ENCODE data around the gene FRMD4A.
"Not testable (repeated sequence)": the region's sequence is repeated elsewhere in the genome, so short reads cannot be mapped to it uniquely, and the experiment has no call there.

The FRMD4A gene

DNA sequence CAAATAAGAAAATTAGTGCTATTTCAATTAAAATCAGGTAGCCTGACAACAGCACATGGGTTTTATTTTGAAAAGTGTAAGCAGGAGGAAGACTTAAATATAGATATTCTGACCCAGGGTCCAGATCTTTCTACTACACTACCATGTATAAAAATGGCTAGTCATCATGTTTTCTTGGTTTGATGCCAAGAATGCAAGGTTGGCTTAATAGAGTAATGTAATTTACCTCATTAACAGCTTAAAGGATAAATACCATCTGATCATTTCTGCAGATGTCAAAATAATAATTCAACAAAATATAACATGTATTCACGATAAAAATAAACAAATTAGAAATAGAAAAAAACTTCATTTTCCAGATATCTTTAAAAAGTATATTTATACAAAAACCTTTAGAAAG, 39.4 kb downstream of the FRMD4A start:
- DNase-seq = no peak

DNA sequence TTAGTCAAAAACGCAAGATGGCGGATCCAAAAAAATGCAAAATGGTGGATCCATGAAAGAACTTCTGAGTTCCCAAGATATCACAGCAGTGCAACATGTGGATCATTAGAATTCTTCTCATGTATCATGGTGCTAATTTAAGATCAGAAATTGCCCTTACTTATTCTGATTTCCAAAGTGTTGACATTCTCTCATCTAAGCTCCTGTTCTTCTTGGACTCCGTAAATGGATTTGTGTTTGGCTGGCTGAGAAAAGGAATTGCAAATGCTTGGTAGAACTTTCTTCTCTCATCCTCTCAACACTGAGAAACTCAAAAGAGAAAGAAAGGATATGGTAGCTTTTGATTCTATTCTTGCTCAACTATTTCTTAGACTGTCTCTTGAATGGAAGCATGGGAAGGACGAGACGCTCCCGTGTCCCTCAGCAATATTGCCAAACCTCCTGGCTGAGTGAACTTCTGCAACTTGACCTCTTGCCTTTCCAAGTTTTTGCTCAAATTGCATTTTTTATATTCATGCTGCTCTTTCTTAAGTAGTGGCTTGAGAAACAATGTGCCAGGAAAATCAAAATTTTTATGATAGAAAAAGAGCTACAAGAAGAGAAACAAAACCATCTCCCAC, 44.7 kb downstream of the FRMD4A start:
- no peak for DNase-seq

DNA sequence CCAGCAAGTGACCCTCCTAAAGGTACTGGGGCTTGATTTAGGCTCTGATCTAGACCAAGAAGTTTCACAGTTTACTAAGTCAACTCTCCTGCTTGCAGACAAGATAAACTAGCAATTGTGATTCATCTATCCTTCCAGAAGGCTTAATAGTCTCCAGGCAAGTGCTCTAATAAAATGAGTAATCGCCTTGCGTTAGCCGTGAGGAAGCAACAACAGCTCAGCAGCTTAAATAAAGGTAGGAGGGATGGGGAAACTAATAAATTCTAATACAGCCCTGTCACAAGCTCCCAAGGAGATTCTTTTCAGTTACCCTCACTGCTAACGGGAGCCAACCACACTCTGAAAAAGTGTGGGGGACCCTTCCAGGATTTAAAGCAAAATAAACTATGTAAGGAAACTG, 48.4 kb downstream of the FRMD4A start:
- DNase-seq = no peak

DNA sequence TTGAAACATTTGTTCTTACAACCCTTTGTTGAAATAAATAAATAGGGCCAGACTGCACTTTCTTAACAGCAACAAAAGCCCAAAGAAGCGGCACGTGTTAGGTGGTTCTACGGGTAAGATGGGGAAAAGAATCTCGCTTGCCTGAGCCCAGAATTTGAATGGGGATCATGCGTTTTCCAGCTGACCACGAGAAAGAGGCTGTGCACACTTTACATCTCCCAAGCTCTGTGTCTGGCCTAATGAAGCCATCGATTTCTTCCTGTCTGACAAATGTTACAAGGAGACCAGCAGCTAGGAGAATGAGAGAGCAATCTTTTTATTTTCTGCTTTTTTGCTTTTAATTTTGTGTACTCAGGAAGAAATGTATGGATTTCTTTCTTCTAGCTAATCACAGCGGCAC, 52.2 kb downstream of the FRMD4A start:
- no peak for DNase-seq

DNA sequence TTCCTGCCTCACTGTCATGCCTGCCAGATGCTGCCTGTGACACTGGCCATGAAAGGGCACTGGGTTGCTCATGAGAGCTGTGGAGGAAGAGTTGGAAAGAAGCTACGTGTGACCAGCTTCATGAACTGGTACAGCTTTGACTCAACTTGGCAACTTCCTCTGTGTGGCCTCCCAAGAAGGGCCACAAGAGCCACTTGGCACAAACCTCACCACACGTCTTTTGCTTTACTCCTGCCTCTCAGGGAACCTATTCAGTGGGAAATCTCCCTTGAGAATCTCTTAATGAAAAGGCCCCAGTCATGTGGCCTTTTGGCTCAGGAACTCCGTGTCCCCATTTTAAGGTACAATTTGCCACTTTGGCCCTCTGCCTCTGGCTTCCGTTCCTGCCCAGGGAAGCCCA, 54.5 kb downstream of the FRMD4A start:
- DNase-seq = no peak

DNA sequence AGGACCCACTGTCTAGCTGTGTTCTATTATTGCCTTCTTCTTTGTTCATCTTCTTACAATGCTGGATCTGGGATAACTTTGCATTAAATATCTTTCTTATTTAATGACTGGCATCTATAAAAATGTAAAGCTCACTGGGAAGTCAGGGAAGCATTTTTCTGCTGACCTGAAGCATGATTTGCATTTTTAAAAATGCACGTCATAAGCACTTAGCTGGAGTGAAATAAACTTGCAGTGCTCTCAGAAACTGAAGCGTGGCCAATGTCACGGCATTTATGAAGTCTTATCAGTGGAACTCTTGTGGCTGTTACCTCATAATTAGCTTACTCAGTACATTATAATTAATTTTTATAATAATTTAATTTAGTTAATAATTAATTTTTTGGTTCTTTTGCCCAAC, 59.1 kb downstream of the FRMD4A start:
- no peak for DNase-seq

DNA sequence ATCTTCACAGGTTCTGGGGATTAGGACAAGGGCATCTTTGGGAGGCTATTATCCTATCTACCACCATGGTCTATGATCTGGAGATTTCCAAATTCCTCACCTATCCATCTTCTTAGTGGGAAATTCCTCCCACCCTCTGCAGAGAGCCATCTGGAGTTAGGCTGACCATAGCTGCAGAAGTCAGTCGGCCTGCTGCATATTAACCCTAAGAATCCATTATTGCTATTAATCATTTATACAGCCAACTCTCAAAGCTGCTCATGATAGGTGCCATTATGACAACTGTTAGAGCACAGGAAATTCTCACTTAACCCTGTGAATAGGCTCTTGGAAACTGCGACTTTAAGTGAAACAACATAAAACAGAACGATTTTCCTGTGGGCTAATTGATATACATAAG, 60.4 kb downstream of the FRMD4A start:
- no peak for DNase-seq

DNA sequence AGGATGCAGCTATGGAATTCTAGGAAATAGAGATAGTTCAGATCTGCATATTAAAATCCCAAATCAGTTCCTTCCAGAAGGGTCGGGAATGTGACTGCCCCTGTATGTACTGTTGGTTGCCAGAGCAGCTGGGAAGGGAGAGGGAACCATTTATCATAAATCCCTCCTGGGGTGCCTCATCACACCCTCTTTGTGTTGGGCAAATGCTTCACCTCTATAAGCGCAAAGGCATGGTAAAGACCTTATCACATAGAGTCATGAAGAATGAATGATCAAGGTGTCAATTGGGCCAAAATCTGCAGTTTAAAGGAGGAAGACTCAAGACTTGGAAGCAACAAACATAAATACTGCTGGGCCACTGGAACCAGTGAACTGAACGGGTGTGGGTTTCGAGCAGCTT, 65.0 kb downstream of the FRMD4A start:
- no peak for DNase-seq

DNA sequence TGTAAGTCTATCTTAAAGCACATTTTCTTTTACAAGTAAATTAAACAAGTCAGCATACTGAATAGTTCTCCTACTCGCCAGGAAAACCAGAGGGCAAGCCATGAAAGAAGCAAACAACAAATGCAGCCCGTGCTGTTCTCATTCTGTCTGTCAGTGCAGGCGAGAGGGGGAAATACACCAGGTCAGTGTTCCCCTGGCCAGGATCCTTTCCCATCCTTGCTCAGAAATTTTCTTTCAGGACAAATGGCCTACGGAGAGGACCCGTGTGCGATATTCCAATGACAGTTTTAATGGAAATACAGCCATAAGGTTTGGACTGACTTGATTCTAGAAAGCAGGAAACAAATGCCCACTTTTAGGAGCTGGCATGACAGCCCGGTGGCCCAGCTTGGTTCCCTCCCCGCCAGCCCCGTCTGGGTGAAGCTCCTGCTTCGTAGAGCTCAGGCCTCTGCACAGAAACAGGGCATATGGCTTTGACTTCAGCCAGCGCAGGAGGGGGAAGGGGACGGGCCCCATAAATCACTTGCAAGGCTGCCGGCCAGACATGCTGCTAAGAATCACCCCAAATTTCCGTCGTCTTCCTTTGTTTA, 67.8 kb downstream of the FRMD4A start:
- DNase-seq = no peak

DNA sequence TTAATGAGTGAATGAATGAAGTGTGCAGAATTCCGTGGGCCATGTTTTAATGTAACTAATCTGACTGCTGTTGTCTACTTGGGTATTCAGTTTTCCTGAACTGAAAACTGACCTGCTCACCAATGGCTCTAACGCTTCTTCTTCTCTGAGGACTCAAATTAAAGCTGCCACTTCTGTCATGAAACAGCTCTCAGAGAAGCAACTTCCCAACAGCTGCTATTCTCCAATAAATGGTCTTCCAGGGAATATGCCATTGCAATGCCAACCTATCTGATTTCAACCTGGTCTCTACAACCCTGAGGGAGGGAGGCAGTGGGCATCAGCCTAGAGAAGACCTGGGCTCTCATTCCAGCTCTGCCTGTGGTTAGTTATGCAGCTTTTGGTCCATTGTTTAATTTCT, 69.4 kb downstream of the FRMD4A start:
- no peak for DNase-seq

DNA sequence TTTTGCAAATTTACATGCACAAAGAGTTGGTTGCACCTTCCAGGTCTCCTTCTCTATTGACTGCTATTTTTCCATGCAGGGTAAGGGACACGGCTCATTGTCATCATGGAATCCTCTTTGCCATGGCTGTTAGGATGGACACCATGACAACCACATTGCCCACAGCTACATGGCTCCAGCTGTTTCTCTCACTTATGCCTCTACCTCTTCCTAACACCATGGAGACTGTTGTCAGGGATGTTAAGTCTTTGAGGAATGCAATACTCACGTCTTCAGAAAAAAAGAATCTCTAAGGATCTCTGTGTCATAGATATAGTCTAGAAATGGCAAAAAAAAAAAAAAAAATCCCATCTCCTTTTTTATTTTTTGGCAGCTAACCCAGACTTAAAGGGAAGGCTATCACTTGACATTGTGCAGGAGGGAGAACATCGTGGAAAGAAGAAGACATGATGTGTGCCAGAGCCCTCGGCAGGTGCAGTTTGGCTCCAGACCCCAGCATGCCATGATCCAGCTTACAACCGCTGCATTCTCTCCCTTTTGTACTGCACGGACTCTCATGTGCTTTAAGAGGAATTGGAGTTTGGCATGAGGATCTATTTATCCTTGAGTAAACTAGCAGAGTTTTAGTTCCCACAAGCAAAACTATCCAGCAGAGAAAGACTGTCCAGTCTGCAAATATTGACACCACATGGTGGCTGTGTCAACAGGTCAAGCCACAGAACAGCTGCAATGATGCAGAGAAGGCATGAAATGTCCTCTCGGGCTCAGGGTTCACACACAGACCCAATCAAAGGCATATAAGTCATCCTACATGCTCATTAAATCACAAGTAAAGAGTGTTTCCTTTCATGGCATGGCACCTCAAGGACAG, 70.8 kb downstream of the FRMD4A start:
- DNase-seq = no peak

DNA sequence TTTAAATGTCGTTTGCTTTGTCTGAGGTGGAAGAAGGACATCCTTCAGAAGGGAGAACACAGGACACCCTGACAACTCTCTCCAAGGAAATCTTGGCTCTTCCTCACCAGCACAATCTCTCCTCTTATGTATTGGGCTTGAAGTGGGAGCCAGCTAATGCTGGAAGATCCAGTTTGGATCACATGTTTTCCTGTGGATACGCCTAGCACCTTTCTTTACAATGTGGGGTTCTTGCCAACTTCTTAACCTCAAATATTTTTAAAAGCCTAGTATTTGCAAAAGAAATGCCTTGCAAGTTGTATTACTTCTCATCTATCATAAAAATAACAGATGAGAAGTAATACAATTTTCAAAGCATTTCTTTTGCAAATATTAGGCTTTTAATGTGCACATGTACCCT, 76.4 kb downstream of the FRMD4A start:
- DNase-seq = no peak

DNA sequence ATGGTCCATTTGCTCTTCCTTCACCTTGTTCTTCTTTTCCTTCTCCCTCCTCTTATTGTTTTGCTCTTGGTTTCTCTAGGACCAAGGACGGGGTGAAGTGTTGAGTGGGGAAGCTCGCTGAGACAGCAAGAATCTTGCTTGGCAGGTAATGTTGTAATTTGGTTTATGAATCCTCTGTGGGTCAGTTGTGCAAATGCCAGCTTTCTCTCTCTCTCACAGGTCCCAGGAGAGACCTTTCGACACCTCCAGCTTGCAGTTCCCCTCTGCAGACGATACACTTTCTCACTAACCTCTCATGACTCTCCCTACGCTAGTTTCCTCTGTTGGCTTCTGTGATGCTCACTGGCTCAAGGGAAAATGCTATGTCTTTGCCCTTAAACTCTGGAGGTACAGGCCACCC, 77.0 kb downstream of the FRMD4A start:
- no peak for DNase-seq

DNA sequence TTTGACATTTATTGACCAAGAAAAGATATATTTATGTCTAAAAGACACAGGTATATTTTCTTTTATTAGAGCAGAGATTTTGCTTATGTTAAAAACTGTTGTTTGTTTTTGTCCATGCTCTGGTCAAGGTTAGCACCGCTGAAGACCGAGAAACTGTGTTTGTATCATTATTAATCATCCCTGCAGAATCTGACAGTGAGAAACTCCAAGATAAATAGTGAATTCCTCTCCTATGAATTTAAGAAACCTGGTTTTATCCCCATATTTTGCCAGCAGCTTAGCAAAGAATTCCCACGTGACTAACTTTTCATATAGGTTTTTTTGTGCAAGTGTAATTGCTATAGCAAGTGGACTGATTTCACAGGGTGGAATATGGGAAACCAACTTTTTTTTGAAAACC, 77.6 kb downstream of the FRMD4A start:
- DNase-seq = no peak

DNA sequence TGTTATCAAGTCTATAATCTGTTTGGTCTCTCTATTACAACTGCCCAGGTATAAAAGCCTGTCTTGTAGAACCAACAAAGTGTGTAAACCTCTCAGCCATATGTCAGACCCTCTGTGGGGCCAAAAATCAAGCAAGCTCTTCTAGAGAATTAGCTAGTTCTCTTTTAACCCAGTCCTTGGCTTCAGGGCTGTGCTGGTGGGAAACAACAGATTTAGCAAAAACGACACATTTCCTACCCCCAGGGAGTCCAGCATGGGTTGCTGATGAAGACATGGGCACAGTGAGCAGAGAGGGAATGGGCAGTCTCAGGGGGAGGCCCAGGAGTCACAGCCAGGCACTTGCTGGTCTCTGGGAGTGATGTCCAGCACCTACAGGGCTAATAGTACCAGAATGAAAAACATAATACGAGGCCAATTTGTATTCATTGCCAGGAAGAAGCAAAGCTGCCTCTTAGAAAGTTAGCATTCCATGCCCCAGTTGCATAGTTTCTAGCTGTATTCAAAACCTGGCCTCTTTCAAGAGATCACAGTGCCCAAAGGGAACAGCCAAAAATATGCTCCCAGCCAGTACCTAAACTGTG, 80.1 kb downstream of the FRMD4A start:
- DNase-seq = no peak

DNA sequence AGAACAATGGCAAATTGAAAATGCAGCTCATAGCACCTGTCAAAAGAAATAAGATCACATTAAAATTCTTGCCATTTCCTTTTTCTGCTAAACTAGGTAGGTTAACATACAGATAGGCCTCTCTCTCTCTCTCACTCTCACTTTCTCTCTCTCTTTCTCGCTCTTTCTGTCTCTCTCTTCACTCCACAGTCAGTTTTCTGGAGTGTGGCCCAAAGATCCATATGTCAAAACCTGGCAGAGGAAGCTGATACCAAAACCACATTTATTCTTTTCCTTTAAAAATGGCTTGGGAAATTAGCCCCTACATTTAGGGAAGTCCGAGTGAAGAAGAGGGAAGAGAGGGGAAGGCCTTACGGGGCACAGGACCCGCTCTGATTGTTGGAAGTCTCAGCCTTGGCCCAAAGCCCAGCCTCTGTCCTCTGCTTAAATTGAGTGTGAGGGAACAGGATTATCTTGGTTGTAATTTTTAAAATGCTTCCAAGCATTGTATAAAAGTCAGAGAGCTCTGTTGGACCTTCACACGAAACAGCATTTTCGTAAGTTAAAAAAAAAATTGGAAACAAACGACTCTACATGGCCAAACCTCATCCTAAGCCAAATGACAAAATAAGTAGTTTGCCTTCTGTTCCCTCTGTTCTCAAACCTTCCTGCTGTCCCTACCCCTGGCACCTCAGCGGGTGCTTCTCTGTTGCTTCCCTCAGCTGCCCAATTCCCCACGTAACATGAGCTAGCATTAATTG, 83.2 kb downstream of the FRMD4A start:
- DNase-seq = no peak

DNA sequence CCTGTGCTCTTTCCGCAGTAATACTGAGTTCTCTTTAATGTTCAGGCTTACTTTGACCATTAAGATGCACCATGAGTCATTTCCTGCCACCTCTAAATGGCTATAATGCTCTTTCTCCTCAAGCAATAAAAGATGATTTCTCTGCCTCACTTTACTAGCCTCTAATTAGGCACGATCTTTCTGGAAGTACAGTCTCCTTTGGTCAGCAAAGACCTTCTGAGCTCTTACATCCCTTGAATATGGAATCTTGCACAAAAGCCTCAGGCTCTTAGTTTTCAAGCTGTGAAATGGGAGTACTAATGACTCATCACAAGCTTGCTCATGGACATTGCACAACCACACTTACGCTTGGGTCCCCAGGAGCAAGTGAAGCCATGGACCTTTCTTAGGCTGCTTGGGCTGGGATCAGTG, 85.9 kb downstream of the FRMD4A start:
- no peak for DNase-seq

DNA sequence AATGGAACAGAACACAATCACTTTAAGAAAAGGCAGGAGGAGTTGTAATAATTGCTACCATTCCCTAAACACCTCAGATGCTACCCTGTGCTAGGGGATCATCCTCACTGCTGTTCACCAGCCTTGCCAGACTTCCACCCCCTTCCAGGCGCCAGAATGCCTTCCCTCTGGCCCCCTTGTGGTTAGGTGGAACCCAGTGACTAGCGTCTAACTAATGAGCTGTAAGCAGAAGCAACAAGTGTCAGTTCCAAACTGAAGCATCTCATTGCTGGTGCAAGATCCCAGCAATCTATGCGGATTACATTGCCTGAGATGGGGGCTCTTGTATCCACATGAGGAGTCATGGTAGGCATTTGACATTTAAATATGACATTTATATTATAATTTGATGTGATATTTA, 86.6 kb downstream of the FRMD4A start:
- no peak for DNase-seq

DNA sequence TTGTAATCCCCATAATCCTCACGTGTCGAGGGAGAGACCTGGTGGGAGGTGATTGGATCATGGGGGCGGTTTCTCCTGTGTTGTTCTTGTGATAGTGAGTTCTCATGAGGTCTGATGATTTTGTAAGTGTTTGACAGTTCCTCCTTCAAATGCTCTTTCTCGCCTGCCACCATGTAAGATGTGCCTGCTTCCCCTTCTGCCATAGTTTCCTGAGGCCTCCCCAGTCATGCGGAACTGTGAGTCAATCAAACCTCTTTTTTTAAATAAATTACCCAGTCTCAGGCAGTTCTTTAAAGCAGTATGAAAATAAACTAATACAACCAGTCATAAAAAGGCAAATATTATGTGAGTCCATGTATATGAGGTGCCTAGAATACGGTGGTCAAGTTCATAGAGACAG, 87.5 kb downstream of the FRMD4A start:
- no peak for DNase-seq

DNA sequence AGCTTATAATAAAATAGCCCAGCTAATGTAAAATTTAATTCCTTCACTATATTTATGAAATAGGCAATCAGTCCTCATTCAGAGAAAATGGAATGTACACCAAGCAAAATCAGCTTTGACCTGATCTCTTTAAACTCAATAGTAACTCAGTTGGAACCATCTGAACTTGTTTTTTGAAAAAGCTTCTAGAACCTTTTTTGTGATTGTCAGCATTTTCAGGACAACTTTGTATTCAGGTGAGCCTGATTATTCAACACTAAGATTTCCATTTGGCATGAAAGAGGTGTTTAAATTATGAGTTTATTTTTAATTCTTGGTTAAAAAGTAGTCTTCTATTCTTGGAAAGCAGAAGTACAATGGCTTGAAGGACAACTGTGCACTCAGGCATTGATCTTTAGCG, 89.5 kb downstream of the FRMD4A start:
- no peak for DNase-seq

DNA sequence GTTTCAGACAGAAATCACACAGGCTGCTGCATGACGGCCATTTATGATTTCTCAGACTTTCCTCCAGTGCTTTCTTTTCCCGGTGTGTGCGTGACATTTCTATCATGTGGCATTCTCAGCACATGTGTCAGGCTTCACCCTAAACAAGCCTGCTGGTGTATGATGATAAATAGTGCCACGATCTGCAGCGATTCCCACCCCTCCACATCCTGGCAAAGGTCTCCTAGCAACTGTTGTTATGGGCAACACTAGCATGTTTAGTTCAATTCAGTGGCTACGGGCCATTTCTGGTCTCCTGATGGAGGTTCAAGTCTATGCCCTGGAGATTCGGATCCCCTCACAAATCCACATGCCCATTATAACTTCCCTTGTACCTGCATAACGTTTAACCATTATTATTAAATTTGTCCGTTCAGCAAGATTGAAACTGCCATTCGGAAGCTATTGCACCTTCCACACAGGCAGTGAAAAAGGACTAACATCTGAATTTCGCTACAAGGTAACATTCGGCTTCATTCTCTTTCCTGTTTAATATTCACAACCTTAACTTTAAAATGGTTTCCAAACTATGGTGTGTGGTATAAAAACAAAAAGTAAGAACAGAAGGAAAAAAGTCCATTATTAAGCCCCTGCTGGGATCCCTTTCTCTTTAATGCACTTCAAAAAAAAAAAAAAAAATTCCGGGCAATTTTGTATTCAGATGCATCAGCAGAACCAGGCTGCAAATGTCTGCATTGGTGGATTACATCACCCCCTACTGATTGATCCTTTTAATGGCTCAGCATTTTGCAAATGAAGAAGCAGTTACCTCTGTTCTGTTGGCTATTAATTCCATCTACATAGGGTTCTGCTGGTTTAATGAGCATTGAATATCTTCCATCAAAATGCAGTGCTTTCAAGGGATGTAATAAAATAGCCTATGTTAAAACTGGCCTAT, 90.2 kb downstream of the FRMD4A start:
- DNase-seq = no peak

DNA sequence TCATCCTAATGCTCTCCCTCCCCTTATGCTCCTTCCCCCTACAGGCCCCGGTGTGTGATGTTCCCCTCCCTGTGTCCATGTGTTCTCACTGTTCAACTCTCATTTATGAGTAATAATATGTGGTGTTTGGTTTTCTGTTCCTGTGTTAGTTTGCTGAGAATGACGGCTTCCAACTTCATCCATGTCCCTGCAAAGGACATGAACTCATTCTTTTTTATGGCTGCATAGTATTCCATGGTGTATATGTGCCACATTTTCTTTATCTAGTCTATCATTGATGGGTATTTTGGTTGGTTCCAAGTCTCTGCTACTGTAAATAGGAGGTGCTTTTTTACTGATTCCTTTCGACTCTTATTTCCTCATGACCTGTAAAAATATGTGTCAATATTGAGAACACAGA, 92.1 kb downstream of the FRMD4A start:
- DNase-seq = not testable (repeated sequence)

Data from NCI-H1436 (cell line).